GM18499 (cell line): ENCODE results near the gene CMIP.

Source experiments
- ATAC-seq: cut with Tn5 transposase; IDR thresholded peaks from one replicate; pipeline ENCODE4 v1.9.1; 2021; ENCODE audit warnings: moderate number of reproducible peaks; ENCODE audit not compliant: insufficient read depth, unreplicated experiment

Gene CMIP

GRCh38 chr16:81611721-81612120, 167.1 kb downstream of the CMIP start:
- no peak for ATAC-seq

GRCh38 chr16:81612351-81613163, 167.9 kb downstream of the CMIP start:
- no peak for ATAC-seq

- ATAC-seq, result no peak
Observed at GRCh38 chr16:81614171-81614570, 169.6 kb downstream of the CMIP start.

- ATAC-seq, result no peak
Observed at GRCh38 chr16:81614654-81615359, 170.2 kb downstream of the CMIP start.

GRCh38 chr16:81615411-81615810, 170.8 kb downstream of the CMIP start:
- ATAC-seq, result no peak

- ATAC-seq, result no peak
Observed at GRCh38 chr16:81615833-81616232, 171.2 kb downstream of the CMIP start.

GRCh38 chr16:81616321-81617020, 171.9 kb downstream of the CMIP start:
- ATAC-seq, result no peak

- ATAC-seq, result no peak
Observed at GRCh38 chr16:81617021-81617346, 172.4 kb downstream of the CMIP start.

- no peak for ATAC-seq
Observed at GRCh38 chr16:81618187-81618586, 173.6 kb downstream of the CMIP start.

GRCh38 chr16:81618661-81619060, 174.1 kb downstream of the CMIP start:
- no peak for ATAC-seq

- ATAC-seq, result no peak
Observed at GRCh38 chr16:81620029-81620428, 175.4 kb downstream of the CMIP start.

- ATAC-seq, result no peak
Observed at GRCh38 chr16:81620796-81621195, 176.2 kb downstream of the CMIP start.

GRCh38 chr16:81621496-81621895, 176.9 kb downstream of the CMIP start:
- ATAC-seq, result no peak

GRCh38 chr16:81623365-81624102, 178.9 kb downstream of the CMIP start:
- ATAC-seq, result no peak

GRCh38 chr16:81624403-81624759, 179.8 kb downstream of the CMIP start:
- no peak for ATAC-seq

- no peak for ATAC-seq
Observed at GRCh38 chr16:81624760-81625543, 180.3 kb downstream of the CMIP start.

GRCh38 chr16:81625544-81626153, 181.0 kb downstream of the CMIP start:
- ATAC-seq, result no peak

- ATAC-seq, result no peak
Observed at GRCh38 chr16:81626181-81626674, 181.6 kb downstream of the CMIP start.

- ATAC-seq, result no peak
Observed at GRCh38 chr16:81627024-81627423, 182.4 kb downstream of the CMIP start.
